Measurements from ENCODE around the gene SMAP2. TPM values are rescaled to one million over a fixed set of nuclear protein-coding genes. Genes with fewer than 3 reads are reported as not detected.

Gene SMAP2
- polyA plus RNA-seq, 2 of the 4 experiments (the other 2 are of a cell fraction) = 6.4 to 7.7 TPM

DNA sequence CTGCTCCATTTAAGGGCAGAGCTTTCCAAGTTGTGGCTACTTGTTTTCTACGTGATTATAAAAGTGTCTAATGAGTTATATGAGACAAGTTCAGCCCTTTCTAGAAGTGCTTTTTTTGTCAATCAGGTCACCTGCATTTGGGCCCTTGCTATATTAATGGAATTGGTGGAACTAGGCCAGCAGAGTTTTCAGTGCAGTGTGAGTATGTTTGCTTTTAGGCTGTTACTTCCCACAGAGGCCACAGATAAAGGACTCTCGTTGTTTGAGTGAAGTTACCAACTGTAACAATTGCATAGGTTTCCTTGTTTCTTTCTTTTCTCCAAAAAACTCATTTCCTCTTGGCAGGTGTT lies 10.9 kb downstream of the SMAP2 start:
- H3K4me3 ChIP-seq = no peak overlapping the region
- H3K4me2 ChIP-seq = no peak overlapping the region
- ATAC-seq (no peak), FAIRE-seq (no peak), DNase-seq (ENCODE audit: low read depth in 1 of 2, low spot score in 1 of 2) (no peak)
- CTCF ChIA-PET = interaction anchor here (1.6 to 3.3 kb wide), 2 partner anchors 20 to 29 kb away, joined by 4 to 12 read pairs; no protein-coding TSS in a partner anchor
- peaks cover 7% of the 10 kb centered on the region; the same call in 1 of the 3 replicates for H3K4me1 ChIP-seq
- H3K9me3 ChIP-seq = no peaks in the 10 kb centered on the region
- H3K27ac ChIP-seq = no peak overlapping the region
- WGBS (ENCODE audit: missing lambda C conversion rate) = 42% methylated on average over 2 of the region's 2 CpGs
- POLR2A ChIA-PET = no interaction called here
- TF ChIP-seq MAZ (IDR thresholded peaks at IDR 0.05; ENCODE audit: borderline replicate concordance, low read depth, low read length) (no peak), RARB (CRISPR knock-in tag; IDR thresholded peaks at IDR 0.05) (no peak), TP53 (CRISPR knock-in tag; IDR thresholded peaks at IDR 0.05) (no peak), JUN (IDR thresholded peaks at IDR 0.05) (no peak), KDM1A (IDR thresholded peaks at IDR 0.05; ENCODE audit: low read depth) (no peak), HDAC2 (IDR thresholded peaks at IDR 0.05) (no peak), CBX2 (IDR thresholded peaks at IDR 0.05; ENCODE audit: borderline replicate concordance, low read depth) (no peak), SREBF2 (IDR thresholded peaks at IDR 0.05) (no peak), CBX8 (IDR thresholded peaks at IDR 0.05) (no peak)
- TF ChIP-seq, protein P1, sequence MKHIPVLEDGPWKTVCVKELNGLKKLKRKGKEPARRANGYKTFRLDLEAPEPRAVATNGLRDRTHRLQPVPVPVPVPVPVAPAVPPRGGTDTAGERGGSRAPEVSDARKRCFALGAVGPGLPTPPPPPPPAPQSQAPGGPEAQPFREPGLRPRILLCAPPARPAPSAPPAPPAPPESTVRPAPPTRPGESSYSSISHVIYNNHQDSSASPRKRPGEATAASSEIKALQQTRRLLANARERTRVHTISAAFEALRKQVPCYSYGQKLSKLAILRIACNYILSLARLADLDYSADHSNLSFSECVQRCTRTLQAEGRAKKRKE (CRISPR knock-in tag; IDR thresholded peaks at IDR 0.05; ENCODE audit: low read depth) = no peak
- TF ChIP-seq, protein P2, sequence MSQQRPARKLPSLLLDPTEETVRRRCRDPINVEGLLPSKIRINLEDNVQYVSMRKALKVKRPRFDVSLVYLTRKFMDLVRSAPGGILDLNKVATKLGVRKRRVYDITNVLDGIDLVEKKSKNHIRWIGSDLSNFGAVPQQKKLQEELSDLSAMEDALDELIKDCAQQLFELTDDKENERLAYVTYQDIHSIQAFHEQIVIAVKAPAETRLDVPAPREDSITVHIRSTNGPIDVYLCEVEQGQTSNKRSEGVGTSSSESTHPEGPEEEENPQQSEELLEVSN (IDR thresholded peaks at IDR 0.05; ENCODE audit: borderline replicate concordance, low read depth) = no peak

DNA sequence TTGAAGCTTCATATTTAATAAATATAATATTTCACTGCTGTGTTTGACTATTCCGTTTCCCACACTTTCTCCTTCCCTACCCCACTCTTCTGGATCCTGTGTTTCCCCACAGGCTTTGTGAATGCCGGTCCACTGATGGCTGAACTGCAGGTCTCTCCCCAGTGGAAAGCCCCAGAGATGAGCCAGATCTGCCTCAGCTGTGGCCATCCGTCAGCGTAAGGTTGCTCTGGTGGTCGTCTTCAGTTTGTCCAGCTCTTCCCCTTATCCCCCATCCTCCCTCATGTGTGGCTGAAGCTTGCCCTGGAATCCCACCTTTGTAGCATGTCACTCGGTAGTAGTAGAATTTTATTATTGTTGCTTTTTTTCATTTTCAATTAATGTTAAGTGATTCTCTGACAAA lies 11.4 kb downstream of the SMAP2 start:
- ChIA-PET POLR2A (no interaction called here), CTCF (interaction anchor here (0.6 to 3.3 kb wide), 4 partner anchors 10 to 34 kb away, joined by 3 to 12 read pairs (median 4); no protein-coding TSS in a partner anchor)
- H3K4me3 ChIP-seq = no peak overlapping the region
- H3K27ac ChIP-seq = no peak overlapping the region
- TF ChIP-seq, protein P3, sequence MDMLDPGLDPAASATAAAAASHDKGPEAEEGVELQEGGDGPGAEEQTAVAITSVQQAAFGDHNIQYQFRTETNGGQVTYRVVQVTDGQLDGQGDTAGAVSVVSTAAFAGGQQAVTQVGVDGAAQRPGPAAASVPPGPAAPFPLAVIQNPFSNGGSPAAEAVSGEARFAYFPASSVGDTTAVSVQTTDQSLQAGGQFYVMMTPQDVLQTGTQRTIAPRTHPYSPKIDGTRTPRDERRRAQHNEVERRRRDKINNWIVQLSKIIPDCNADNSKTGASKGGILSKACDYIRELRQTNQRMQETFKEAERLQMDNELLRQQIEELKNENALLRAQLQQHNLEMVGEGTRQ (IDR thresholded peaks at IDR 0.05) = no peak
- TF ChIP-seq HOXA7 (CRISPR knock-in tag; IDR thresholded peaks at IDR 0.05) (no peak), MAZ (IDR thresholded peaks at IDR 0.05; ENCODE audit: borderline replicate concordance, low read depth, low read length) (no peak), CEBPB (IDR thresholded peaks at IDR 0.05) (no peak), CHD4 (IDR thresholded peaks at IDR 0.05; ENCODE audit: borderline replicate concordance) (no peak), HDAC2 (IDR thresholded peaks at IDR 0.05) (no peak), HEYL (CRISPR knock-in tag; IDR thresholded peaks at IDR 0.05) (no peak), EHMT2 (IDR thresholded peaks at IDR 0.05; ENCODE audit: low read depth) (no peak), KDM1A (IDR thresholded peaks at IDR 0.05; ENCODE audit: low read depth) (no peak), CBX8 (IDR thresholded peaks at IDR 0.05) (no peak), NPAS2 (CRISPR knock-in tag; IDR thresholded peaks at IDR 0.05; ENCODE audit: borderline replicate concordance) (no peak), RAD21 (conservative IDR thresholded peaks at IDR 0.05 in 1 of 2, IDR thresholded peaks at IDR 0.05 in 1 of 2) (no peak), RCOR1 (IDR thresholded peaks at IDR 0.05; ENCODE audit: low read depth, low read length) (no peak), HOXB5 (CRISPR knock-in tag; IDR thresholded peaks at IDR 0.05) (no peak), RNF2 (IDR thresholded peaks at IDR 0.05; ENCODE audit: borderline replicate concordance, low read depth) (no peak), CHD2 (IDR thresholded peaks at IDR 0.05; ENCODE audit: low read length, partially characterized antibody) (no peak), POLR2AphosphoS2 (conservative IDR thresholded peaks at IDR 0.05; ENCODE audit: low read length) (no peak)
- TF ChIP-seq, protein P4, sequence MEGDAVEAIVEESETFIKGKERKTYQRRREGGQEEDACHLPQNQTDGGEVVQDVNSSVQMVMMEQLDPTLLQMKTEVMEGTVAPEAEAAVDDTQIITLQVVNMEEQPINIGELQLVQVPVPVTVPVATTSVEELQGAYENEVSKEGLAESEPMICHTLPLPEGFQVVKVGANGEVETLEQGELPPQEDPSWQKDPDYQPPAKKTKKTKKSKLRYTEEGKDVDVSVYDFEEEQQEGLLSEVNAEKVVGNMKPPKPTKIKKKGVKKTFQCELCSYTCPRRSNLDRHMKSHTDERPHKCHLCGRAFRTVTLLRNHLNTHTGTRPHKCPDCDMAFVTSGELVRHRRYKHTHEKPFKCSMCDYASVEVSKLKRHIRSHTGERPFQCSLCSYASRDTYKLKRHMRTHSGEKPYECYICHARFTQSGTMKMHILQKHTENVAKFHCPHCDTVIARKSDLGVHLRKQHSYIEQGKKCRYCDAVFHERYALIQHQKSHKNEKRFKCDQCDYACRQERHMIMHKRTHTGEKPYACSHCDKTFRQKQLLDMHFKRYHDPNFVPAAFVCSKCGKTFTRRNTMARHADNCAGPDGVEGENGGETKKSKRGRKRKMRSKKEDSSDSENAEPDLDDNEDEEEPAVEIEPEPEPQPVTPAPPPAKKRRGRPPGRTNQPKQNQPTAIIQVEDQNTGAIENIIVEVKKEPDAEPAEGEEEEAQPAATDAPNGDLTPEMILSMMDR (IDR thresholded peaks at IDR 0.05) = no peak
- WGBS (ENCODE audit: missing lambda C conversion rate) = 90% methylated on average over 6 of the region's 6 CpGs
- H3K4me2 ChIP-seq = no peak overlapping the region
- no peak for DNase-seq (ENCODE audit: low read depth in 1 of 2, low spot score in 1 of 2)
- H3K9me3 ChIP-seq = no peaks in the 10 kb centered on the region
- H3K4me1 ChIP-seq = peaks cover 10% of the 10 kb centered on the region; the same call in 1 of the 3 replicates
- no peak for ATAC-seq
- FAIRE-seq = no peak

Data from A549 (cell line).